Fibroblast of lung (primary cell): Measurements from ENCODE around the gene OTOP2.

ENCODE experiments used
- EZH2 ChIP-seq: IDR thresholded peaks from 2 replicates; pipeline ENCODE4 v1.5.1; 2012; ENCODE audit warnings: low read length, control low read depth, mild to moderate bottlenecking; ENCODE audit errors: missing control alignments
- TF ChIP-seq, protein P1 (sequence below), 2 donors: IDR thresholded peaks in 1 of 2; conservative IDR thresholded peaks in 1 of 2; 1 replicate in 1 of 2; 2 replicates in 1 of 2; pipeline ENCODE4 v1.5.1; 2011 to 2012; ENCODE audit warnings: low read length in 2 of 2, control low read depth in 1 of 2, inconsistent platforms in 1 of 2, low read depth in 1 of 2, mild to moderate bottlenecking in 1 of 2

DNA sequence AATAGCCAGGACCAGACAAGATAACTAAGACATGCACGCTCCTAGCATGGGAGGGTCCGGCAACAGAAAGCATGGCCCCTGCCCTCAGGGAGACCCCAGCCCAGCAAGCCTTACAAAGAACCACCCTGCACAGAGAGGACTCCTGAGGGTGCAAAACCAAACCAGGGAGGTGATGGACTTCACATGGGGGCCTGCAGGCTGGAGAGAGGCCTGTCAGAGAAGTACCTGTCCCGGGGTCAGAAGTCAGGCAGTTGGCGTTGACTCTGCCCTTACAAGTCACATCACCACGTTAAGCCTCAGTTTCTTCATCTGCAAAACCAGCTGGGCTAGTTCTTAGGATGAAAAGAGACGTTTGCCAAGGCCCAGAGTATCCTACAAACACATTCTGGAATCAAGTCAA is 4.7 kb downstream of the OTOP2 start:
- TF ChIP-seq EZH2: no peak
- TF ChIP-seq, protein P1, sequence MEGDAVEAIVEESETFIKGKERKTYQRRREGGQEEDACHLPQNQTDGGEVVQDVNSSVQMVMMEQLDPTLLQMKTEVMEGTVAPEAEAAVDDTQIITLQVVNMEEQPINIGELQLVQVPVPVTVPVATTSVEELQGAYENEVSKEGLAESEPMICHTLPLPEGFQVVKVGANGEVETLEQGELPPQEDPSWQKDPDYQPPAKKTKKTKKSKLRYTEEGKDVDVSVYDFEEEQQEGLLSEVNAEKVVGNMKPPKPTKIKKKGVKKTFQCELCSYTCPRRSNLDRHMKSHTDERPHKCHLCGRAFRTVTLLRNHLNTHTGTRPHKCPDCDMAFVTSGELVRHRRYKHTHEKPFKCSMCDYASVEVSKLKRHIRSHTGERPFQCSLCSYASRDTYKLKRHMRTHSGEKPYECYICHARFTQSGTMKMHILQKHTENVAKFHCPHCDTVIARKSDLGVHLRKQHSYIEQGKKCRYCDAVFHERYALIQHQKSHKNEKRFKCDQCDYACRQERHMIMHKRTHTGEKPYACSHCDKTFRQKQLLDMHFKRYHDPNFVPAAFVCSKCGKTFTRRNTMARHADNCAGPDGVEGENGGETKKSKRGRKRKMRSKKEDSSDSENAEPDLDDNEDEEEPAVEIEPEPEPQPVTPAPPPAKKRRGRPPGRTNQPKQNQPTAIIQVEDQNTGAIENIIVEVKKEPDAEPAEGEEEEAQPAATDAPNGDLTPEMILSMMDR (conservative IDR thresholded peaks at IDR 0.05 in 1 of 2, IDR thresholded peaks at IDR 0.05 in 1 of 2; ENCODE audit: low read depth in 1 of 2, low read length in 2 of 2): no peak
